Liver (tissue), 9 donors: Measurements from ENCODE around the gene MT1E. TPM values are rescaled to one million over a fixed set of nuclear protein-coding genes. Genes with fewer than 3 reads are reported as not detected.
"Not testable (repeated sequence)": the region's sequence is repeated elsewhere in the genome, so short reads cannot be mapped to it uniquely, and the experiment has no call there.

Experiments
- DNase-seq: peaks from one replicate; pipeline ENCODE4 v3.0.0-alpha.2; 2017; ENCODE audit warnings: low spot score
- H3K27ac ChIP-seq, 2 donors: one replicate each; pipeline ENCODE4 v1.7.0; 2013; ENCODE audit warnings: inconsistent platforms in 2 of 2, low read length in 2 of 2, control low read depth in 1 of 2, low read depth in 1 of 2, mild to moderate bottlenecking in 1 of 2
- H3K27me3 ChIP-seq, 4 donors: one replicate each; pipeline versions ENCODE4 v1.6.1 to v1.7.0; 2013; ENCODE audit warnings: low read length in 3 of 4, inconsistent platforms in 1 of 4, mild to moderate bottlenecking in 1 of 4, moderate library complexity in 1 of 4; ENCODE audit not compliant: control insufficient read depth in 4 of 4, insufficient read depth in 4 of 4
- H3K36me3 ChIP-seq, 4 donors: one replicate each; pipeline versions ENCODE4 v1.6.1 to v1.7.0; 2013; ENCODE audit warnings: low read length in 3 of 4, mild to moderate bottlenecking in 3 of 4, low read depth in 1 of 4, moderate library complexity in 1 of 4; ENCODE audit not compliant: control insufficient read depth in 4 of 4, insufficient read depth in 3 of 4
- H3K4me1 ChIP-seq, 4 donors: one replicate each; pipeline versions ENCODE4 v1.6.1 to v1.7.0; 2013; ENCODE audit warnings: low read length in 3 of 4, mild to moderate bottlenecking in 3 of 4, moderate library complexity in 1 of 4; ENCODE audit not compliant: control insufficient read depth in 4 of 4, insufficient read depth in 4 of 4
- H3K4me3 ChIP-seq, 3 donors: one replicate each; pipeline versions ENCODE4 v1.6.1 to v1.7.0; 2013; ENCODE audit warnings: low read length in 3 of 3, control low read depth in 1 of 3, low read depth in 1 of 3, mild to moderate bottlenecking in 1 of 3
- H3K9ac ChIP-seq, 2 donors: one replicate each; pipeline ENCODE4 v1.7.0; 2013; ENCODE audit warnings: low read length in 2 of 2, mild to moderate bottlenecking in 2 of 2, moderate library complexity in 2 of 2, control low read depth in 1 of 2, low read depth in 1 of 2
- H3K9me3 ChIP-seq, 4 donors: one replicate each; pipeline versions ENCODE4 v1.6.1 to v1.7.0; 2013; ENCODE audit warnings: low read length in 3 of 4; ENCODE audit not compliant: control insufficient read depth in 4 of 4
- EGR1 ChIP-seq, 2 donors: IDR thresholded peaks; 2 replicates each; pipeline ENCODE4 v1.6.1; 2016 to 2018; ENCODE audit warnings: antibody characterized with exemption in 2 of 2, low read depth in 2 of 2
- FOXA1 ChIP-seq: IDR thresholded peaks from 2 replicates; pipeline ENCODE4 v1.6.1; 2016; ENCODE audit warnings: antibody characterized with exemption
- GABPA ChIP-seq, 2 donors: IDR thresholded peaks in 1 of 2; conservative IDR thresholded peaks in 1 of 2; 2 replicates each; pipeline ENCODE4 v1.6.1; 2016; ENCODE audit warnings: antibody characterized with exemption in 2 of 2, mild to moderate bottlenecking in 1 of 2, moderate library complexity in 1 of 2
- HNF4A ChIP-seq, 2 donors: conservative IDR thresholded peaks; 2 replicates each; pipeline ENCODE4 v1.6.1; 2016; ENCODE audit warnings: antibody characterized with exemption in 2 of 2, mild to moderate bottlenecking in 2 of 2
- JUND ChIP-seq, 2 donors: IDR thresholded peaks; 2 replicates each; pipeline ENCODE4 v1.6.1; 2016; ENCODE audit warnings: antibody characterized with exemption in 2 of 2
- RAD21 ChIP-seq, 2 donors: IDR thresholded peaks; 2 replicates each; pipeline ENCODE4 v1.6.1; 2016; ENCODE audit warnings: antibody characterized with exemption in 2 of 2, mild to moderate bottlenecking in 2 of 2
- SP1 ChIP-seq: IDR thresholded peaks from 2 replicates; pipeline ENCODE4 v1.6.1; 2018; ENCODE audit warnings: antibody characterized with exemption, mild to moderate bottlenecking
- TAF1 ChIP-seq: conservative IDR thresholded peaks from 2 replicates; pipeline ENCODE4 v1.6.1; 2016; ENCODE audit warnings: antibody characterized with exemption, mild to moderate bottlenecking
- YY1 ChIP-seq: IDR thresholded peaks from 2 replicates; pipeline ENCODE4 v1.6.1; 2016; ENCODE audit warnings: antibody characterized with exemption, mild to moderate bottlenecking
- WGBS: extraction: QIAGEN DNeasy Blood & Tissue Kit; methylation state at CpG from one replicate; pipeline ENCODE4 v1.1.7; 2013; 5-methylcytosine and 5-hydroxymethylcytosine counted together
- polyA plus RNA-seq, 2 donors: library from polyadenylated mRNA; stranded (reverse) in 1 of 2; unstranded in 1 of 2; fragments of 200-250 nt in 1 of 2; fragments of >200 nt in 1 of 2; fragmentation: Nextera tagmentation in 1 of 2; extraction: Ambion mirVana in 1 of 2; gene quantifications; one replicate each; pipeline versions ENCODE4 v1.2.1 to v1.2.3, GENCODE V29; 2013 to 2015
- total RNA-seq, 2 donors: library from RNA; depleted of rRNA; stranded (reverse); fragments of >200 nt; gene quantifications; one replicate each; pipeline ENCODE4 v1.2.3, GENCODE V29; 2014
- TF ChIP-seq, protein P1 (sequence below): IDR thresholded peaks from 2 replicates; pipeline ENCODE4 v1.6.1; 2016; ENCODE audit warnings: antibody characterized with exemption
- donor health status: healthy.
- donor health status: healthy.
- donor health status: healthy.
- donor health status: healthy.
- donor health status: healthy.

MT1E gene
- total and polyA plus RNA-seq, 4 donors, result 206 to 1,831 (median 808) TPM

DNA sequence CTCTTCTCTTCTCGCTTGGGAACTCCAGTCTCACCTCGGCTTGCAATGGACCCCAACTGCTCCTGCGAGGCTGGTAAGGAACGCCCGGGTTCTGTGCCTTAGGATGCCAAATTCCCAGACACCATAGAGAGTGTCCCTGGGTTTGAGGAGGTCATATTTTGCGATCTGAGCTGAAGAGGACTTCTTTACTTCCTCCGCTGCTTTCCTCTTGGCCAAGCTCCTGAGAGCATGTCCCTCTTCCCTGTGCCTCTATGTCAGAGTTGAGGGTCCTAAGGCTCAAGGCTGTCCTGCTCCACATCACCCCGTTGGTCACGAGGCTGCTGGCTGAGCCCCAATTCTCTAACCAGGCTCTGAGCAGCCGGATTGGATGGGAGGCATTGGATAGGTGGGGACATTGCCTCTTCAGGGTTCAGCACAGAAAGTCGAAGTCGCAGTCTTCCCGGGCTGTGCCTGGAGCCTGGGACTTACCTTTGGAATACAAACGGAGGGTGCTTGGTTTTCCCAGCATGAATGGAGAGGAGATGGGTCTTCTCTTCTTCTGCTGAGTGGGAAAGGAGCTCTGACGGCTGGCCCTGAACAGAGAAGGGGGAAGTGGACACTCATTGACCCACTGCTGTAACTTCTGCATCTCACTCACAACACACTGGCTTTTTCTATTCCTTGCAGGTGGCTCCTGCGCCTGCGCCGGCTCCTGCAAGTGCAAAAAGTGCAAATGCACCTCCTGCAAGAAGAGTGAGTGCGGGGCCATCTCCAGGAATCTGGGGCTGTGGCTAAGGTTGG lies 44.4 kb downstream of the MT1E start (continued):
- TF ChIP-seq GABPA (IDR thresholded peaks at IDR 0.05 in 1 of 2, conservative IDR thresholded peaks at IDR 0.05 in 1 of 2) (no peak), EGR1 (IDR thresholded peaks at IDR 0.05; ENCODE audit: low read depth in 2 of 2) (no peak), FOXA1 (no peak), HNF4A (conservative IDR thresholded peaks at IDR 0.05) (no peak), SP1 (peak; percentile 15), TAF1 (peak; percentile 77), YY1 (no peak)
- TF ChIP-seq, protein P1, sequence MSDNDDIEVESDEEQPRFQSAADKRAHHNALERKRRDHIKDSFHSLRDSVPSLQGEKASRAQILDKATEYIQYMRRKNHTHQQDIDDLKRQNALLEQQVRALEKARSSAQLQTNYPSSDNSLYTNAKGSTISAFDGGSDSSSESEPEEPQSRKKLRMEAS, result no peak

DNA sequence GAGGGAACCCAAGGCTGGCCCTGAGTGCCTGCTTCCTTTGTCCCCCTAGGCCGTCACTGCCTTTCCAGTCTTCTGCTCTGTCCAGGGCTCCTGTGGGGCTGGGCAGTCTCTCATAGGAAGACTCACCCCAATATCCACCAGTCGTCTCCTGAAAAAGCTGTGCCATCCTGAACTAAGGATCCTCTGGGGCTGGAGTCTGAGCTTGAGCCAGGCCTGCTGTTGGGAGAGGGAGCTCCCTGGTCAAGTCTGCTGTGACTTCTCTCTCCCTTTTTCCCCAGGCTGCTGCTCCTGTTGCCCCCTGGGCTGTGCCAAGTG lies 45.0 kb downstream of the MT1E start:
- H3K9me3 ChIP-seq, result no peaks in the 10 kb centered on the region
- peak overlapping the region; percentile 31 to 78 for H3K9ac ChIP-seq
- TF ChIP-seq RAD21 (IDR thresholded peaks at IDR 0.05) (no peak), TAF1 (no peak)
- peak overlapping the region; percentile 90 to 94 for H3K27ac ChIP-seq
- 71% methylated on average over 2 of the region's 2 CpGs for WGBS
- H3K4me1 ChIP-seq, result peaks cover 0 to 20% (median 10%) of the 10 kb centered on the region in 4 donors
- no peaks in the 10 kb centered on the region for H3K27me3 ChIP-seq
- H3K36me3 ChIP-seq, result no peaks in the 10 kb centered on the region
- peak overlapping the region; percentile 19 to 97 (median 85) for H3K4me3 ChIP-seq
- DNase-seq, result no peak

DNA sequence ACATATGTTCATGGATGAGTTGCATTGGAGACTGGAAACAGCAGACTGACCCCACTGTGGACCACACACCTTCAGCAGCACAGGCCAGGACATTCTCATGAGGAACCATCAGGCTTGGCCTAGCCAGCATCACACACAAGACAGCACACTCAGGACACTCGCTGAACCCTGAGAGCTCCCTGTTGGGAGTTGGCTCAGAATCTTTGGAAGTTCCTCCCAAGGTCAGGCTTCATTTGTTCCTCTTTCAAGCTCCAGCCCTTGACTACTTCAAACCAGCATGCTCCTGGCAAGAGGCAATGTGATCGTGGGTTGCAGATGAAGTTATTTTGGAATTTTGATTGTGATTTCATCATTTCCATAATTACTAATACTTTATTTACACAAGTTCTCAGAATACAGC lies 46.1 kb downstream of the MT1E start:
- TF ChIP-seq SP1, result peak; percentile 11
- not testable (repeated sequence) for H3K27me3 ChIP-seq, H3K9me3 ChIP-seq, H3K27ac ChIP-seq, DNase-seq, H3K36me3 ChIP-seq, H3K9ac ChIP-seq, H3K4me3 ChIP-seq
- peaks cover 0 to 20% (median 13%) of the 10 kb centered on the region in 4 donors for H3K4me1 ChIP-seq
- 73% methylated on average over 2 of the region's 2 CpGs for WGBS

DNA sequence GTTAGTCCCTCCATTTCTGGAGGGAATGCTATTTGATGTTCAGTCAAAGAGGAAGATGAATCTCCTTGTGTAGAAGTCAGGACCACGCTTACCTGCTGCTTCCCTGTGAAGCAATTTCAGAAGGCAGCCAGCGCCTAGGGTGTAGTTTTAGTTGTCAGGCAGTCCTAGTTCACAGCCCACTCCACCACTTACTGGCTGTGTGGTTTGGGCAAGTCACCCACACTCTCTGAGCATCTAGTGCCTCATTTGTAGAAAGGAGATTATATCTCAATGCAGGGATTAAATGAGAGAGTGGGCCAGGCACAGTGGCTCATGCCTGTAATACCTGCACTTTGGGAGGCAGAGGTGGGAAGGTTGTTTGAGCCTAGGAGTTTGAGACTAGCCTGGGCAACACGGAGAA lies 46.6 kb downstream of the MT1E start:
- not testable (repeated sequence) for H3K36me3 ChIP-seq, DNase-seq, H3K4me3 ChIP-seq, H3K9ac ChIP-seq, H3K27me3 ChIP-seq, H3K27ac ChIP-seq, H3K9me3 ChIP-seq
- peak; percentile 4 for TF ChIP-seq SP1
- peaks cover 0 to 20% (median 13%) of the 10 kb centered on the region in 4 donors for H3K4me1 ChIP-seq
- 92% methylated on average over 3 of the region's 3 CpGs for WGBS

DNA sequence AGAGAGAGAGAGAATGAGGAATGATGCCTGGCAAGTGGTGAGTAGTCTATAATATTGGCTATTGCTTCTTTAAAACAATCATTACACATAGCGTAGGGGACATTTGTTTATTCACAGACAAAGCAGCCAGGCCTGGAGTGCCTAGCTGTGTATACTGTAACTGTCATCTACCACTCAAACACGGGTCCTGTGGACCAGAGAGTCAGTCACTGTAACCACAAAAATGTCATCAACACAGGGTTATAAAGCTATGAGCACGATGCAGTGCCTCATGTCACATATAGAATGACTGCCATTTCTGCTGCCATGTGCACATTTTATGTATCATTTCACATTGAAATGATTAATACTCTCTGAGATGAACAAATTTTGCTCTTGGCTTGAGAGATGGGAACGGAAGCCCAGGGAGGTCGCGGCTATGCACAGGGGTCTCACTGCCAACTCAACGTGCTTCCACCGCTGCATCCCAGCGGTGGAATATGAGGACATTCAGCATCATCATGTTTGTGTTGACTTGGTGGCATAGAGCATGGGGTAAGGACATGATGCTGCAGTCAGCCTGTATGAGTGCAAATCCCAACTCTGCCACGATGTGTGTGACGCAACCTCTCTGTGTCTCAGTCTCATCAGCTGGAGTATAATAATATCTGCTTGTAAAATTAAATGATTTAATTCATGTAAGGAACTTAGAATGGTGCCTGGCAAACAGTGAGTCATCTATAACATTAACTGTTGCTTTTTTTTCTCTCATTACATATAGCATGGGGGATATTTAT lies 47.4 kb downstream of the MT1E start:
- no peak for TF ChIP-seq JUND (IDR thresholded peaks at IDR 0.05)
- TF ChIP-seq HNF4A (conservative IDR thresholded peaks at IDR 0.05), result no peak
- TF ChIP-seq FOXA1, result no peak
- no peak for TF ChIP-seq YY1
- Histone ChIP-seq H3K4me3 (no peak overlapping the region), H3K36me3 (no peaks in the 10 kb centered on the region), H3K27me3 (no peaks in the 10 kb centered on the region), H3K9ac (no peak overlapping the region), H3K9me3 (no peaks in the 10 kb centered on the region), H3K27ac (no peak overlapping the region), H3K4me1 (peaks cover 0 to 17% (median 11%) of the 10 kb centered on the region in 4 donors)
- no peak for DNase-seq
- 88% methylated on average over 11 of the region's 11 CpGs for WGBS
